SK-N-SH (cell line): ENCODE results near the gene TCF12. TPM values are rescaled to one million over a fixed set of nuclear protein-coding genes. Genes with fewer than 3 reads are reported as not detected.
A peak's percentile ranks its signal among the peaks of the same experiment; 100 is the strongest.

Experiments used
- CTCF ChIA-PET: fragments of 300-600, 350-600 bp; formaldehyde crosslinking; extraction: SDS; loops from one replicate; lab custom pipeline; 2021; lab: Yijun Ruan, JAX
- POLR2A ChIA-PET: fragments of 350-600 bp; sonication (Branson Sonifier 250); formaldehyde crosslinking; extraction: SDS; loops from one replicate; lab custom pipeline; 2020; ENCODE audit warnings: antibody characterized with exemption, inconsistent platforms; lab: Yijun Ruan, JAX
- DNase-seq: peaks from one replicate; pipeline ENCODE4 v3.0.0; 2012
- H2AFZ ChIP-seq: fragments of 200-600 bp; sonication (generic); 2 replicates; pipeline ENCODE4 v1.8.1; 2016; ENCODE audit warnings: antibody characterized with exemption, mild to moderate bottlenecking, low read depth
- H3F3A ChIP-seq: fragments of 200-600 bp; sonication (generic); replicated peaks from 2 replicates; pipeline ENCODE3; 2016; ENCODE audit warnings: antibody characterized with exemption, mild to moderate bottlenecking; ENCODE audit not compliant: insufficient read depth
- H3K27ac ChIP-seq, 2 experiments: fragments of 200-500 bp in 1 of 2; fragments of 200-600 bp in 1 of 2; sonication (Bioruptor generic) in 1 of 2; sonication (generic), shearing (Covaris generic) in 1 of 2; 2 replicates each; pipeline versions ENCODE4 v1.5.1 to v1.6.1; 2014 to 2016; ENCODE audit warnings: low read depth in 2 of 2, inconsistent platforms in 1 of 2, low read length in 1 of 2, mild to moderate bottlenecking in 1 of 2, mixed read lengths in 1 of 2
- H3K27me3 ChIP-seq: fragments of 200-600 bp; sonication (generic), shearing (Covaris generic); 2 replicates; pipeline ENCODE4 v1.6.1; 2016; ENCODE audit warnings: mixed run types; ENCODE audit not compliant: insufficient read depth
- H3K36me3 ChIP-seq, 2 experiments: fragments of 200-500 bp in 1 of 2; fragments of 200-600 bp in 1 of 2; sonication (Bioruptor generic) in 1 of 2; sonication (generic) in 1 of 2; replicated peaks in 1 of 2; 2 replicates each; pipeline versions ENCODE3 to v1.5.1; 2014 to 2016; ENCODE audit warnings: low read length in 1 of 2, mild to moderate bottlenecking in 1 of 2; ENCODE audit not compliant: insufficient read depth in 2 of 2, control insufficient read depth in 1 of 2
- H3K4me1 ChIP-seq, 2 experiments: fragments of 200-500 bp in 1 of 2; fragments of 200-600 bp in 1 of 2; sonication (Bioruptor generic) in 1 of 2; sonication (generic), shearing (Covaris generic) in 1 of 2; 2 replicates each; pipeline versions ENCODE4 v1.5.1 to v1.6.1; 2014 to 2016; ENCODE audit warnings: low read depth in 1 of 2, low read length in 1 of 2, mixed run types in 1 of 2; ENCODE audit not compliant: insufficient read depth in 2 of 2, control insufficient read depth in 1 of 2
- H3K4me2 ChIP-seq: fragments of 200-600 bp; sonication (generic), shearing (Covaris generic); 2 replicates; pipeline ENCODE4 v1.6.1; 2017; ENCODE audit warnings: mixed run types
- H3K4me3 ChIP-seq, 2 experiments: fragments of 200-500 bp in 1 of 2; fragments of 200-600 bp in 1 of 2; sonication (Bioruptor generic) in 1 of 2; sonication (generic), shearing (Covaris generic) in 1 of 2; 2 replicates each; pipeline versions ENCODE4 v1.5.1 to v1.8.1; 2014 to 2016; ENCODE audit warnings: low read depth in 2 of 2, inconsistent platforms in 1 of 2, low read length in 1 of 2, mild to moderate bottlenecking in 1 of 2, mixed read lengths in 1 of 2, moderate library complexity in 1 of 2
- H3K79me2 ChIP-seq: fragments of 200-600 bp; sonication (generic); 2 replicates; pipeline ENCODE4 v1.8.1; 2017; ENCODE audit warnings: mild to moderate bottlenecking; ENCODE audit not compliant: insufficient read depth
- H3K9ac ChIP-seq: fragments of 200-600 bp; sonication (generic); 2 replicates; pipeline ENCODE4 v1.6.1; 2017; ENCODE audit warnings: mixed run types
- H3K9me2 ChIP-seq: fragments of 200-600 bp; sonication (generic); 2 replicates; pipeline ENCODE4 v1.6.1; 2017; ENCODE audit warnings: mixed run types
- H3K9me3 ChIP-seq: fragments of 200-600 bp; sonication (generic); 2 replicates; pipeline ENCODE4 v1.6.1; 2017; ENCODE audit warnings: mixed run types, mild to moderate bottlenecking, moderate library complexity
- H4K20me1 ChIP-seq: fragments of 200-600 bp; sonication (generic); 2 replicates; pipeline ENCODE4 v1.6.1; 2017; ENCODE audit warnings: mild to moderate bottlenecking, mixed run types; ENCODE audit not compliant: insufficient read depth
- CHD2 ChIP-seq: fragments of 150-350 bp; IDR thresholded peaks from 2 replicates; pipeline ENCODE4 v1.6.1; 2018; ENCODE audit warnings: low read length; ENCODE audit not compliant: partially characterized antibody
- ELF1 ChIP-seq: IDR thresholded peaks from 2 replicates; pipeline ENCODE4 v1.4.0; 2012
- EP300 ChIP-seq, 2 experiments: IDR thresholded peaks; 2 replicates each; pipeline versions ENCODE4 v1.4.0 to v1.6.1; 2012; ENCODE audit warnings: borderline replicate concordance in 1 of 2, low read depth in 1 of 2, low read length in 1 of 2
- FOSL2 ChIP-seq: IDR thresholded peaks from 2 replicates; pipeline ENCODE4 v1.4.0; 2012; ENCODE audit warnings: low read depth, mild to moderate bottlenecking, moderate library complexity, borderline replicate concordance
- FOXJ3 ChIP-seq: sonication (generic); formaldehyde crosslinking; IDR thresholded peaks from 2 replicates; pipeline ENCODE4 v1.5.1; 2020; ENCODE audit warnings: mild to moderate bottlenecking, missing genetic modification reagents
- FOXM1 ChIP-seq: IDR thresholded peaks from 2 replicates; pipeline ENCODE4 v1.4.0; 2012; ENCODE audit warnings: low read depth, mild to moderate bottlenecking
- GABPA ChIP-seq: IDR thresholded peaks from 2 replicates; pipeline ENCODE4 v1.4.0; 2012; ENCODE audit warnings: low read depth, mild to moderate bottlenecking
- MAX ChIP-seq: IDR thresholded peaks from 2 replicates; pipeline ENCODE4 v1.4.0; 2012; ENCODE audit warnings: low read depth
- POLR2AphosphoS5 ChIP-seq: IDR thresholded peaks from 2 replicates; pipeline ENCODE4 v1.6.1; 2012; ENCODE audit warnings: low read depth, low read length
- RCOR1 ChIP-seq: fragments of 150-350 bp; IDR thresholded peaks from 2 replicates; pipeline ENCODE4 v1.6.1; 2017; ENCODE audit warnings: antibody characterized with exemption, low read length
- RFX5 ChIP-seq: IDR thresholded peaks from 2 replicates; pipeline ENCODE4 v1.6.1; 2012; ENCODE audit warnings: mild to moderate bottlenecking, improper control_type of control experiment, low read length
- SIN3A ChIP-seq: IDR thresholded peaks from 2 replicates; pipeline ENCODE4 v1.6.1; 2012; ENCODE audit warnings: low read depth, mild to moderate bottlenecking, low read length, moderate library complexity, borderline replicate concordance
- WGBS: methylation state at CpG from one replicate; pipeline ENCODE4 v1.1.6; 2017; ENCODE audit warnings: low lambda C conversion rate; 5-methylcytosine and 5-hydroxymethylcytosine counted together
- polyA plus RNA-seq, 3 experiments: library from polyadenylated mRNA; depleted of rRNA; stranded (reverse); fragments of >200 nt; gene quantifications; 2 replicates each; pipeline ENCODE4 v1.2.3, GENCODE V29; 2012
- TF ChIP-seq, protein P1 (sequence below): fragments of 150-350 bp; IDR thresholded peaks from 2 replicates; pipeline ENCODE4 v1.6.1; 2017; ENCODE audit warnings: antibody characterized with exemption, low read length, low read depth, borderline replicate concordance
- TF ChIP-seq, protein P2 (sequence below): IDR thresholded peaks from 2 replicates; pipeline ENCODE4 v1.4.0; 2012; ENCODE audit warnings: low read depth, borderline replicate concordance
- TF ChIP-seq, protein P3 (sequence below): IDR thresholded peaks from 2 replicates; pipeline ENCODE4 v1.6.1; 2012; ENCODE audit warnings: mild to moderate bottlenecking, low read depth, low read length, moderate library complexity

TCF12 gene
- polyA plus RNA-seq, 1 of the 3 experiments (the other 2 are of a cell fraction) = 49.6 TPM

GRCh38 chr15:57323806-57324589 lies 405.6 kb downstream of the TCF12 start:
- Histone ChIP-seq H4K20me1 (no peaks in the 10 kb centered on the region), H3K9ac (peak overlapping the region; percentile 23; the same call in 1 of the 2 replicates), H3K36me3 (no peaks in the 10 kb centered on the region), H3K4me3 (no peak overlapping the region), H3K79me2 (no peaks in the 10 kb centered on the region), H3K27me3 (no peaks in the 10 kb centered on the region), H3K4me1 (peaks cover 8 to 41% of the 10 kb centered on the region in 2 experiments; a peak in 2 of 4 replicates), H3K9me3 (no peaks in the 10 kb centered on the region), H3K4me2 (no peak overlapping the region), H3F3A (peaks cover 30% of the 10 kb centered on the region), H2AFZ (peak overlapping the region; percentile 42; the same call in 1 of the 2 replicates), H3K27ac (peak overlapping the region; percentile 53 to 73; a peak in 3 of 4 replicates), H3K9me2 (no peaks in the 10 kb centered on the region)
- no peak for TF ChIP-seq RFX5
- TF ChIP-seq GABPA = peak; percentile 36; the same call in 1 of the 2 replicates
- DNase-seq = peak; percentile 62
- 29% methylated on average over 6 of the region's 6 CpGs for WGBS
- ChIA-PET CTCF (interaction anchor here (1.0 to 3.1 kb wide), 4 partner anchors 17 to 236 kb away, joined by 3 to 12 read pairs (median 5); no protein-coding TSS in a partner anchor), POLR2A (no interaction called here)

GRCh38 chr15:57324590-57324890 lies 406.1 kb downstream of the TCF12 start:
- CTCF ChIA-PET = interaction anchor here (0.6 kb wide), 1 partner anchor 106 kb away, joined by 3 read pairs; no protein-coding TSS in a partner anchor
- no peaks in the 10 kb centered on the region for H3K36me3 ChIP-seq
- H3K4me3 ChIP-seq = no peak overlapping the region
- no peak overlapping the region for H3K4me2 ChIP-seq
- peak overlapping the region in 1 of 2 experiments; percentile 73; a peak in 2 of 4 replicates for H3K27ac ChIP-seq
- 36% methylated on average over 3 of the region's 3 CpGs for WGBS
- H4K20me1 ChIP-seq = no peaks in the 10 kb centered on the region
- H3K9ac ChIP-seq = peak overlapping the region; percentile 12; the same call in 1 of the 2 replicates
- no peaks in the 10 kb centered on the region for H3K27me3 ChIP-seq
- POLR2A ChIA-PET = no interaction called here
- H3K79me2 ChIP-seq = no peaks in the 10 kb centered on the region
- peaks cover 35% of the 10 kb centered on the region for H3F3A ChIP-seq
- H3K4me1 ChIP-seq = peaks cover 8 to 42% of the 10 kb centered on the region in 2 experiments; a peak in 2 of 4 replicates
- H3K9me2 ChIP-seq = no peaks in the 10 kb centered on the region
- DNase-seq = no peak
- no peak for TF ChIP-seq MAX
- TF ChIP-seq EP300 (IDR thresholded peaks at IDR 0.05; ENCODE audit: borderline replicate concordance in 1 of 2, low read depth in 1 of 2, low read length in 1 of 2) = no peak
- no peak for TF ChIP-seq FOSL2
- TF ChIP-seq RCOR1 = no peak
- no peak for TF ChIP-seq FOXM1
- no peak for TF ChIP-seq RFX5
- no peak for TF ChIP-seq CHD2
- TF ChIP-seq SIN3A = no peak
- TF ChIP-seq, protein P1, sequence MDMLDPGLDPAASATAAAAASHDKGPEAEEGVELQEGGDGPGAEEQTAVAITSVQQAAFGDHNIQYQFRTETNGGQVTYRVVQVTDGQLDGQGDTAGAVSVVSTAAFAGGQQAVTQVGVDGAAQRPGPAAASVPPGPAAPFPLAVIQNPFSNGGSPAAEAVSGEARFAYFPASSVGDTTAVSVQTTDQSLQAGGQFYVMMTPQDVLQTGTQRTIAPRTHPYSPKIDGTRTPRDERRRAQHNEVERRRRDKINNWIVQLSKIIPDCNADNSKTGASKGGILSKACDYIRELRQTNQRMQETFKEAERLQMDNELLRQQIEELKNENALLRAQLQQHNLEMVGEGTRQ = no peak
- TF ChIP-seq FOXJ3 (CRISPR knock-in tag) = no peak
- TF ChIP-seq POLR2AphosphoS5 = no peak
- TF ChIP-seq ELF1 = no peak
- TF ChIP-seq, protein P2, sequence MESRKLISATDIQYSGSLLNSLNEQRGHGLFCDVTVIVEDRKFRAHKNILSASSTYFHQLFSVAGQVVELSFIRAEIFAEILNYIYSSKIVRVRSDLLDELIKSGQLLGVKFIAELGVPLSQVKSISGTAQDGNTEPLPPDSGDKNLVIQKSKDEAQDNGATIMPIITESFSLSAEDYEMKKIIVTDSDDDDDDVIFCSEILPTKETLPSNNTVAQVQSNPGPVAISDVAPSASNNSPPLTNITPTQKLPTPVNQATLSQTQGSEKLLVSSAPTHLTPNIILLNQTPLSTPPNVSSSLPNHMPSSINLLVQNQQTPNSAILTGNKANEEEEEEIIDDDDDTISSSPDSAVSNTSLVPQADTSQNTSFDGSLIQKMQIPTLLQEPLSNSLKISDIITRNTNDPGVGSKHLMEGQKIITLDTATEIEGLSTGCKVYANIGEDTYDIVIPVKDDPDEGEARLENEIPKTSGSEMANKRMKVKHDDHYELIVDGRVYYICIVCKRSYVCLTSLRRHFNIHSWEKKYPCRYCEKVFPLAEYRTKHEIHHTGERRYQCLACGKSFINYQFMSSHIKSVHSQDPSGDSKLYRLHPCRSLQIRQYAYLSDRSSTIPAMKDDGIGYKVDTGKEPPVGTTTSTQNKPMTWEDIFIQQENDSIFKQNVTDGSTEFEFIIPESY = no peak
- TF ChIP-seq, protein P3, sequence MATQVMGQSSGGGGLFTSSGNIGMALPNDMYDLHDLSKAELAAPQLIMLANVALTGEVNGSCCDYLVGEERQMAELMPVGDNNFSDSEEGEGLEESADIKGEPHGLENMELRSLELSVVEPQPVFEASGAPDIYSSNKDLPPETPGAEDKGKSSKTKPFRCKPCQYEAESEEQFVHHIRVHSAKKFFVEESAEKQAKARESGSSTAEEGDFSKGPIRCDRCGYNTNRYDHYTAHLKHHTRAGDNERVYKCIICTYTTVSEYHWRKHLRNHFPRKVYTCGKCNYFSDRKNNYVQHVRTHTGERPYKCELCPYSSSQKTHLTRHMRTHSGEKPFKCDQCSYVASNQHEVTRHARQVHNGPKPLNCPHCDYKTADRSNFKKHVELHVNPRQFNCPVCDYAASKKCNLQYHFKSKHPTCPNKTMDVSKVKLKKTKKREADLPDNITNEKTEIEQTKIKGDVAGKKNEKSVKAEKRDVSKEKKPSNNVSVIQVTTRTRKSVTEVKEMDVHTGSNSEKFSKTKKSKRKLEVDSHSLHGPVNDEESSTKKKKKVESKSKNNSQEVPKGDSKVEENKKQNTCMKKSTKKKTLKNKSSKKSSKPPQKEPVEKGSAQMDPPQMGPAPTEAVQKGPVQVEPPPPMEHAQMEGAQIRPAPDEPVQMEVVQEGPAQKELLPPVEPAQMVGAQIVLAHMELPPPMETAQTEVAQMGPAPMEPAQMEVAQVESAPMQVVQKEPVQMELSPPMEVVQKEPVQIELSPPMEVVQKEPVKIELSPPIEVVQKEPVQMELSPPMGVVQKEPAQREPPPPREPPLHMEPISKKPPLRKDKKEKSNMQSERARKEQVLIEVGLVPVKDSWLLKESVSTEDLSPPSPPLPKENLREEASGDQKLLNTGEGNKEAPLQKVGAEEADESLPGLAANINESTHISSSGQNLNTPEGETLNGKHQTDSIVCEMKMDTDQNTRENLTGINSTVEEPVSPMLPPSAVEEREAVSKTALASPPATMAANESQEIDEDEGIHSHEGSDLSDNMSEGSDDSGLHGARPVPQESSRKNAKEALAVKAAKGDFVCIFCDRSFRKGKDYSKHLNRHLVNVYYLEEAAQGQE = no peak
- no peaks in the 10 kb centered on the region for H3K9me3 ChIP-seq
- no peak overlapping the region for H2AFZ ChIP-seq
